Activated CD8-positive, alpha-beta T cell treated with anti-CD3 and anti-CD28 coated beads, Interleukin-2, amount 10 ng/mL, durations not matched to agents 7 days and 5 days (primary cell): ENCODE data around the gene ZNF610. TPM values are rescaled to one million over a fixed set of nuclear protein-coding genes. Genes with fewer than 3 reads are reported as not detected.
A peak's percentile ranks its signal among the peaks of the same experiment; 100 is the strongest.
"Not testable (repeated sequence)": the region's sequence is repeated elsewhere in the genome, so short reads cannot be mapped to it uniquely, and the experiment has no call there.

Experiments
- ATAC-seq: fragments of 150-1000 bp; cut with Tn5 transposase; one replicate; pipeline ENCODE4 v1.10.0; 2021; ENCODE audit warnings: moderate library complexity
- CTCF ChIA-PET: fragments of 350-600 bp; sonication (Branson Sonifier 250); formaldehyde crosslinking; loops from one replicate; lab custom pipeline; 2021; ENCODE audit warnings: antibody characterized with exemption; lab: Charles Lee
- POLR2A ChIA-PET: fragments of 350-600 bp; sonication (Branson Sonifier 250); formaldehyde crosslinking; loops from one replicate; lab custom pipeline; 2021; ENCODE audit warnings: antibody characterized with exemption; lab: Charles Lee
- DNase-seq: peaks from one replicate; pipeline ENCODE4 v3.0.0-alpha.2; 2020
- H3K27ac Mint-ChIP-seq: one replicate; pipeline ENCODE4 v1.8.0; 2021; ENCODE audit warnings: mild to moderate bottlenecking, mixed read lengths
- H3K27me3 Mint-ChIP-seq: one replicate; pipeline ENCODE4 v1.8.0; 2021; ENCODE audit warnings: low read depth, mixed read lengths
- H3K36me3 Mint-ChIP-seq: one replicate; pipeline ENCODE4 v1.8.0; 2021; ENCODE audit warnings: low read depth, mixed read lengths
- H3K4me1 Mint-ChIP-seq: one replicate; pipeline ENCODE4 v1.8.0; 2021; ENCODE audit warnings: low read depth, mixed read lengths
- H3K4me3 Mint-ChIP-seq: one replicate; pipeline ENCODE4 v1.8.0; 2021; ENCODE audit warnings: mild to moderate bottlenecking, mixed read lengths
- H3K9me3 Mint-ChIP-seq: one replicate; pipeline ENCODE4 v1.8.0; 2022; ENCODE audit warnings: mixed read lengths; ENCODE audit not compliant: insufficient read depth
- total RNA-seq, 2 experiments: library from RNA; stranded (reverse); gene quantifications; one replicate each; pipeline ENCODE4 v1.2.3, GENCODE V29; 2021

Gene ZNF610
- total RNA-seq: 1 to 10 TPM; 1.5 to 1.6 TPM

- peaks cover 34% of the 10 kb centered on the region for H3K9me3 Mint-ChIP-seq
Measured at GRCh38 chr19:52336117-52336790, at the start of gene ZNF610. ZNF610 (plus strand) TSS chr19:52336243; CDS start chr19:52349173, 12,930 bp downstream.

GRCh38 chr19:52286256-52286655, 49.8 kb upstream of the ZNF610 start:
- Mint-ChIP-seq H3K27me3 (no peaks in the 10 kb centered on the region), H3K4me1 (no peaks in the 10 kb centered on the region), H3K9me3 (peaks cover 44% of the 10 kb centered on the region), H3K27ac (no peak overlapping the region), H3K4me3 (no peak overlapping the region), H3K36me3 (peaks cover 95% of the 10 kb centered on the region)
- ATAC-seq (no peak), DNase-seq (no peak)
- POLR2A ChIA-PET: no interaction called here
- CTCF ChIA-PET: no interaction called here

More at GRCh38 chr19:52336117-52336790, at the start of gene ZNF610:
- H3K4me1 Mint-ChIP-seq: peaks cover 13% of the 10 kb centered on the region
- H3K27ac Mint-ChIP-seq: peak within 1 kb of the TSS; percentile 99
- CTCF ChIA-PET: interaction anchor here (0.6 kb wide), 1 partner anchor 12 kb away, joined by 4 read pairs; no protein-coding TSS in a partner anchor
- ATAC-seq (peak; percentile 95), DNase-seq (peak; percentile 93)
- peaks cover 39% of the 10 kb centered on the region for H3K36me3 Mint-ChIP-seq
- peak within 1 kb of the TSS; percentile 97 for H3K4me3 Mint-ChIP-seq
- H3K27me3 Mint-ChIP-seq: no peaks in the 10 kb centered on the region
- POLR2A ChIA-PET: interaction anchor here (0.7 to 1.0 kb wide), 4 partner anchors 11 to 191 kb away, joined by 3 to 5 read pairs (median 3); partner anchors contain the start of gene ZNF880

GRCh38 chr19:52291781-52292180, 44.3 kb upstream of the ZNF610 start:
- Mint-ChIP-seq H3K4me1 (peaks cover 2% of the 10 kb centered on the region), H3K4me3 (no peak overlapping the region), H3K9me3 (peaks cover 43% of the 10 kb centered on the region), H3K27ac (no peak overlapping the region), H3K36me3 (peaks cover 79% of the 10 kb centered on the region), H3K27me3 (no peaks in the 10 kb centered on the region)
- POLR2A ChIA-PET: interaction anchor here (0.7 kb wide), 1 partner anchor 359 kb away, joined by 3 read pairs; no protein-coding TSS in a partner anchor
- DNase-seq (no peak), ATAC-seq (no peak)
- CTCF ChIA-PET: no interaction called here

- Mint-ChIP-seq H3K4me1 (peaks cover 11% of the 10 kb centered on the region), H3K36me3 (peaks cover 76% of the 10 kb centered on the region), H3K9me3 (peaks cover 36% of the 10 kb centered on the region)
- H3K4me3 Mint-ChIP-seq, H3K27ac Mint-ChIP-seq, POLR2A ChIA-PET, DNase-seq, H3K27me3 Mint-ChIP-seq, CTCF ChIA-PET, ATAC-seq: not testable (repeated sequence)
Measured at GRCh38 chr19:52292946-52293345, 43.1 kb upstream of the ZNF610 start.

- peaks cover 37% of the 10 kb centered on the region for H3K9me3 Mint-ChIP-seq
- no peak for DNase-seq
- CTCF ChIA-PET: no interaction called here
- no peaks in the 10 kb centered on the region for H3K27me3 Mint-ChIP-seq
- no peak for ATAC-seq
- H3K36me3 Mint-ChIP-seq: peaks cover 79% of the 10 kb centered on the region
- POLR2A ChIA-PET: interaction anchor here (0.5 kb wide), 1 partner anchor 32 kb away, joined by 7 read pairs; no protein-coding TSS in a partner anchor
- peak overlapping the region; percentile 79 for H3K4me3 Mint-ChIP-seq
- peak overlapping the region; percentile 67 for H3K27ac Mint-ChIP-seq
- H3K4me1 Mint-ChIP-seq: peaks cover 16% of the 10 kb centered on the region
Measured at GRCh38 chr19:52296400-52296772, 39.7 kb upstream of the ZNF610 start.

DNA sequence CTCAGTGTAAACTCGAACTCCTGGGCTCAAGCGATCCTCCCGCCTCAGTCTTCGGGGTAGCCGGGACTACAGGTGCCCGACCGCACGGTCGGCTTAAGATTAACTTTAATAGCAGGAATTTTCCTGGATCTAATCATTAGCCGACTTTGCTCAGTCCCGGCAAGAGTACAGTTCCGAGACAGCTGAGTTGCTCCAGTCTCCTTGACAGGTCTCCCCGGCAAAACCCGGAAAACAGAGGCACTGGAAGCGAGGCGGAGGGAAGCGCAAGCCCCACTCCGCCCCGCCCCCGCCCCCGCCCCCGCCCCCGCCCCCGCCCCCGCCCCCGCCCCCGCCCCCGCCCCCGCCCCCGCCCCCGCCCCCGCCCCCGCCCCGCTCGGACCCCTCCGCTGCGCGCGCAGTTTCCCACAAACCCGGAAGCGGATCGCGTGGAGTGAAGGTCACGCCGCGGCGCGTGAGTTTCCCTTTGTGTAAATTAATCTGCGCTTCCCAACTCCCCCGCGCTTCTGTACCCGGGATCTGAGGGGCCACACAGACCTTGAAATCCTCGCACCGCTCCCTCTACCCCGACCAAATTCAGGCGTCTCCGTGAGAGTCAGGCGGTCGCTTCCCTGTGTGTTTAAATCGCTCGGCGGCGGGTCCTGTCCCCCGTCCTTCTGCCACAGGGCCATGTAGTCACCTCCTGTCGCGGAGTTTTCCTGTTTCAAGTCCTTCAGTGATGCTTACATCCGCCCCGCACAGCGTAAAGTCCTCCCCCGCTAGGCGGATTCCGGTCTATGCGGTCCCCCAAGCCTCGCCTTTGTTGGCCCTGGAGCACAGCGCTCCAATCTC, 39.1 kb upstream of the ZNF610 start, which contains the start of gene ZNF480:
Gene ZNF480 (plus strand): TSS at position 397 of the 828 bp plus-strand sequence. CDS start 3,244 bp downstream, outside the sequence.
- ChIA-PET POLR2A (interaction anchor here (0.5 kb wide), 1 partner anchor 32 kb away, joined by 7 read pairs; no protein-coding TSS in a partner anchor), CTCF (no interaction called here)
- Mint-ChIP-seq H3K4me1 (peaks cover 16% of the 10 kb centered on the region), H3K36me3 (peaks cover 79% of the 10 kb centered on the region), H3K27me3 (no peaks in the 10 kb centered on the region), H3K27ac (peak within 1 kb of the TSS; percentile 93), H3K4me3 (peak within 1 kb of the TSS; percentile 88), H3K9me3 (peaks cover 38% of the 10 kb centered on the region)
- ATAC-seq (peak; percentile 89), DNase-seq (peak; percentile 88)

GRCh38 chr19:52297601-52298364, 38.3 kb upstream of the ZNF610 start:
- POLR2A ChIA-PET: no interaction called here
- Mint-ChIP-seq H3K27me3 (no peaks in the 10 kb centered on the region), H3K36me3 (peaks cover 80% of the 10 kb centered on the region), H3K4me3 (peak overlapping the region; percentile 88), H3K27ac (peak overlapping the region; percentile 93), H3K9me3 (peaks cover 33% of the 10 kb centered on the region), H3K4me1 (peaks cover 16% of the 10 kb centered on the region)
- ATAC-seq (no peak), DNase-seq (no peak)
- CTCF ChIA-PET: no interaction called here

- Mint-ChIP-seq H3K4me1 (no peaks in the 10 kb centered on the region), H3K36me3 (peaks cover 85% of the 10 kb centered on the region), H3K27ac (no peak overlapping the region), H3K4me3 (no peak overlapping the region), H3K27me3 (no peaks in the 10 kb centered on the region), H3K9me3 (peaks cover 60% of the 10 kb centered on the region)
- DNase-seq (peak; percentile 22), ATAC-seq (no peak)
- ChIA-PET CTCF (no interaction called here), POLR2A (no interaction called here)
Measured at GRCh38 chr19:52307275-52307674, 28.8 kb upstream of the ZNF610 start.

DNA sequence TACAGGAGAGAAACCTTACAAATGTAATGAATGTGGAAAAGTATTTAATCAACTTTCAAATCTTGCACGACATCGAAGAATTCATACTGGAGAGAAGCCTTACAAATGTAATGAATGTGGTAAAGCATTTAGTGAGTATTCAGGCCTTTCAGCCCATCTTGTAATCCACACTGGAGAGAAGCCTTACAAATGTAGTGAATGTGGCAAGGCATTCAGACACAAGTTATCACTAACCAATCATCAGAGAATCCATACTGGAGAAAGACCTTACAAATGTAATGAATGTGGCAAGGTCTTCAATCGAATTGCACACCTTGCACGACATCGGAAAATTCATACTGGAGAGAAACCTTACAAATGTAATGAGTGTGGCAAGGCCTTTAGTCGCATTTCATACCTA, 13.6 kb upstream of the ZNF610 start:
- no peaks in the 10 kb centered on the region for H3K27me3 Mint-ChIP-seq
- CTCF ChIA-PET: no interaction called here
- POLR2A ChIA-PET: no interaction called here
- peaks cover 78% of the 10 kb centered on the region for H3K9me3 Mint-ChIP-seq
- no peaks in the 10 kb centered on the region for H3K4me1 Mint-ChIP-seq
- no peak overlapping the region for H3K4me3 Mint-ChIP-seq
- DNase-seq (no peak), ATAC-seq (no peak)
- peaks cover 71% of the 10 kb centered on the region for H3K36me3 Mint-ChIP-seq
- H3K27ac Mint-ChIP-seq: no peak overlapping the region

DNA sequence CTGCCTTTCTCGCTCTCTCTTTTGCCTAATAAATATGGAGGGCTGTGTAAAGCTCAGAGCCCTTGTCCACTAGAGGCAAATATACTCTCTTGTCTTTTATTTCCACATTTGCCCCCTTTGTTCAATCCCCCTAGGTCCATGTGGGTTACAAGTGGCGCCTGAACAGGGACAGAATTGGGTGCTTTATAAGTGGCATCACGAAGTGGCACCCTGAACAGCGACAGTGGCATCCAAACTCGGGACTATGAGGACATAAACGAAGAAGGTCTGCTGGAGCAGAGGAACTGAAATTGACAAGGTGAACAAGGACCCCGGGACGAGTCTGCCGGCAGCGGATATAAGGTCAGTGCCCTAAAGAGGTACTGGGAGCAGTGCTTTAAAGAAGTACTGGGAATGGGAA, 4.3 kb upstream of the ZNF610 start:
- no peaks in the 10 kb centered on the region for H3K27me3 Mint-ChIP-seq
- no peak overlapping the region for H3K27ac Mint-ChIP-seq
- peaks cover 46% of the 10 kb centered on the region for H3K9me3 Mint-ChIP-seq
- peaks cover 15% of the 10 kb centered on the region for H3K36me3 Mint-ChIP-seq
- ATAC-seq (no peak), DNase-seq (no peak)
- H3K4me1 Mint-ChIP-seq: peaks cover 8% of the 10 kb centered on the region
- no peak overlapping the region for H3K4me3 Mint-ChIP-seq
- ChIA-PET POLR2A (no interaction called here), CTCF (no interaction called here)

DNA sequence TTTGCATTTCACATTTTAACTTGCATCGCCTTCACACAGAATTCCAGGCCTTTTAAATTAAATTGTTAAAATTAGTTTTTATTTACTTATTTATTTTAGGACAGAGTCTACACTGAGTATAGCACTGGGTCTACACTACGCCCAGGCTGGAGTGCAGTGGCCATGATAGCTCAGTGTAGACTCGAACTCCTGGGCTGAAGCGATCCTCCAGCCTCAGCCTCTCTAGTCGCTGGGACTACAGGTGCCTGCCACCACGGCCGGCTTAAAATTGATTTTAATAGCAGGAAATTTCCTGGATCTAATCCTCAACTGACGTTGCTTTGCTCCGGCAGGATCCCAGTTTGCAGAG, 301 bp upstream of the ZNF610 start:
- Mint-ChIP-seq H3K9me3 (peaks cover 39% of the 10 kb centered on the region), H3K27ac (peak overlapping the region; percentile 99), H3K4me3 (peak overlapping the region; percentile 97), H3K27me3 (no peaks in the 10 kb centered on the region), H3K36me3 (peaks cover 37% of the 10 kb centered on the region), H3K4me1 (peaks cover 13% of the 10 kb centered on the region)
- ATAC-seq (peak; percentile 41), DNase-seq (no peak)
- CTCF ChIA-PET: interaction anchor here (0.6 kb wide), 1 partner anchor 11 kb away, joined by 4 read pairs; no protein-coding TSS in a partner anchor
- POLR2A ChIA-PET: interaction anchor here (0.6 to 1.0 kb wide), 5 partner anchors 11 to 432 kb away, joined by 3 to 5 read pairs (median 3); partner anchors contain the start of gene ZNF880
